HepG2 (cell line): ENCODE results near the gene GNAS-AS1.

Experiments
- CTCF ChIP-seq: sonication (generic); formaldehyde crosslinking; IDR thresholded peaks from 2 replicates; pipeline ENCODE4 v1.5.0; 2020; ENCODE audit warnings: mild to moderate bottlenecking, missing genetic modification reagents, moderate library complexity
- EP300 ChIP-seq, 3 experiments: sonication (generic) in 1 of 3; formaldehyde crosslinking in 1 of 3; IDR thresholded peaks; 2 replicates each; pipeline versions ENCODE4 v1.5.1 to v1.6.1; 2011 to 2020; ENCODE audit warnings: low read depth in 2 of 3, low read length in 2 of 3, borderline replicate concordance in 1 of 3, improper control_type of control experiment in 1 of 3, mild to moderate bottlenecking in 1 of 3, missing genetic modification reagents in 1 of 3, moderate library complexity in 1 of 3
- ERF ChIP-seq: IDR thresholded peaks from 2 replicates; pipeline ENCODE4 v1.6.1; 2018; ENCODE audit warnings: missing biosample characterization, missing genetic modification reagents
- HDAC2 ChIP-seq: sonication (generic); formaldehyde crosslinking; IDR thresholded peaks from 2 replicates; pipeline ENCODE4 v1.4.0; 2020; ENCODE audit warnings: missing genetic modification reagents
- REPIN1 ChIP-seq: sonication (generic); formaldehyde crosslinking; IDR thresholded peaks from 2 replicates; pipeline ENCODE4 v1.8.0; 2022; ENCODE audit warnings: missing genetic modification reagents, low read depth, mild to moderate bottlenecking, borderline replicate concordance
- SKIL ChIP-seq: sonication (generic); formaldehyde crosslinking; IDR thresholded peaks from 2 replicates; pipeline ENCODE4 v1.8.0; 2022; ENCODE audit warnings: missing genetic modification reagents, mild to moderate bottlenecking, moderate library complexity, borderline replicate concordance
- SMC3 ChIP-seq: IDR thresholded peaks from 2 replicates; pipeline ENCODE4 v1.6.1; 2011; ENCODE audit warnings: low read length, improper control_type of control experiment
- ZNF589 ChIP-seq: sonication (generic); formaldehyde crosslinking; conservative IDR thresholded peaks from 2 replicates; pipeline ENCODE4 v1.8.0; 2022; ENCODE audit warnings: mild to moderate bottlenecking, moderate library complexity, missing genetic modification reagents

GRCh38 chr20:58894652-58895447 lies 44.1 kb upstream of the GNAS-AS1 start:
- TF ChIP-seq REPIN1 (CRISPR knock-in tag): no peak
- TF ChIP-seq ERF: no peak
- no peak for TF ChIP-seq SMC3
- no peak for TF ChIP-seq EP300 (IDR thresholded peaks at IDR 0.05; ENCODE audit: low read depth in 2 of 2, low read length in 2 of 2)
- no peak for TF ChIP-seq EP300 (CRISPR knock-in tag; IDR thresholded peaks at IDR 0.05; ENCODE audit: borderline replicate concordance)
- no peak for TF ChIP-seq HDAC2 (CRISPR knock-in tag)
- TF ChIP-seq SKIL (CRISPR knock-in tag): no peak
- TF ChIP-seq ZNF589 (CRISPR knock-in tag): no peak
- TF ChIP-seq CTCF (CRISPR knock-in tag): no peak
